ENCODE measurements around the gene AFF1.
"Not testable (repeated sequence)": the region's sequence is repeated elsewhere in the genome, so short reads cannot be mapped to it uniquely, and the experiment has no call there.

Gene AFF1

DNA sequence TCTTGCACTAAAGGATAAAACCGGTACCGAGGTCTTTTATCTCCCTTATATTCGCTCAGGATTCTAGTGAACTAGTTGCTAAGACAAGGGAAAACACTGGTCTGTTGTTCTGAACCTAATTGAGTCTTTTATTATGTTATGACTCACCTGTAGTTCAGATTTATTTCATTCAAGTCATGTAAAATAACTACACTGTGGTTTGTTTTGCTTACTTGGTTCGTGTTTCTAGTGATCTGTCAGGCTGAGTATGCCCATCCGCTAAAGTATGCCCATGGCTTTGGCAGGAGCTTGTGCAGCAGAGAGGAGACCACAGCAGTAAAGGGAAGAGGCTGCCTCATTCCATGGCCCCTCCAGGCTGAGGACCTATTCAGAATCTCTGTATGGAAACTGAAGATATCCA is 126.1 kb downstream of the AFF1 start:
- DNase-seq: no peak

DNA sequence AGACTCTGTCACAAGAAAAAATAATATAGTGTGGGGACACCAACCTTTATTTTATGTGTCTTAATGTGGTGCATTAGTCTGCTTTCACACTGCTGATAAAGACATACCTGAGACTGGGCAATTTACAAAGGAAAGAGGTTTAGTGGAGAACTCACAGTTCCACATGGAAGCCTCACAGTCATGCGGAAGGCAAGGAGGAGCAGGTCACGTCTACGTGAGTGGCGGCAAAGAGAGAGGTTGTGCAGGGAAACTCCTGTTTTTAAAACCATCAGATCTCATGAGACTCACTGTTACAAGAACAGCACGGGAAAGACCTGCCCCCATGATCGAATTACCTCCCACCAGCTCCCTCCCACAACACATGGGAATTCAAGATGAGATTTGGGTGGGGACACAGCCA is 130.2 kb downstream of the AFF1 start:
- DNase-seq: no peak

DNA sequence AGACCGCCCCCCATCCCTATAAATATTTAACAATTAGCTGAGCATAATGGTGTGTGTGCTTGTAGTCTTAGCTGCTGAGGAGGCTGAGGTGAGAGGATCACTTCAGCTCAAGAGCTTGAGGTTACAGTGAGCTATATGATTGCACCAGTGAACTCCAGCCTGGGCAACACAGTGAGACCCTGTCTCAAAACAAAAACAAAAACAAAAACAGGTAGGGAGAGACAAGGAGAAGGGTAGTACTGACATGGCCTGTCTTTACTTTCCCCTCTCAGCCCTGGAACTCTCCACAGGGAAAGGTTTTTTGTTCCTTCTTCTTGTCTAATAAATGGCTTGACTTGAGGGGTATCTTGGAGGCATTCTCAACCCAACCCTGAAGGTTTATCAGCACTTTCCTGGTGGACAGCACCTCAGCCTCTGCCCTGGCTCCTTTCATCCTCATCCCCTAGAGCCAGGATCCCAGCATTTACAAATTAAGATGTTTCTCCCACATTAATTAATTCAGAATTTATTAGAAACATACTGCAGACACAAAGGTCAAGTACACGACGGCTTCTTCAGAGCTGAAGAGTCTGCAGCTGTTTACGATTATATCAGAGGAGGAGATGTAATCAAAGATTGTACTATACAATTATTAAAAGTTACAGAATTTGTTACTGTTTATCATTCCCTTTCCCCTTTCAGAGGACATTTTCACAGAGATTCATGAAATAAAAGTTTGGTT is 131.8 kb downstream of the AFF1 start:
- no peak for DNase-seq

DNA sequence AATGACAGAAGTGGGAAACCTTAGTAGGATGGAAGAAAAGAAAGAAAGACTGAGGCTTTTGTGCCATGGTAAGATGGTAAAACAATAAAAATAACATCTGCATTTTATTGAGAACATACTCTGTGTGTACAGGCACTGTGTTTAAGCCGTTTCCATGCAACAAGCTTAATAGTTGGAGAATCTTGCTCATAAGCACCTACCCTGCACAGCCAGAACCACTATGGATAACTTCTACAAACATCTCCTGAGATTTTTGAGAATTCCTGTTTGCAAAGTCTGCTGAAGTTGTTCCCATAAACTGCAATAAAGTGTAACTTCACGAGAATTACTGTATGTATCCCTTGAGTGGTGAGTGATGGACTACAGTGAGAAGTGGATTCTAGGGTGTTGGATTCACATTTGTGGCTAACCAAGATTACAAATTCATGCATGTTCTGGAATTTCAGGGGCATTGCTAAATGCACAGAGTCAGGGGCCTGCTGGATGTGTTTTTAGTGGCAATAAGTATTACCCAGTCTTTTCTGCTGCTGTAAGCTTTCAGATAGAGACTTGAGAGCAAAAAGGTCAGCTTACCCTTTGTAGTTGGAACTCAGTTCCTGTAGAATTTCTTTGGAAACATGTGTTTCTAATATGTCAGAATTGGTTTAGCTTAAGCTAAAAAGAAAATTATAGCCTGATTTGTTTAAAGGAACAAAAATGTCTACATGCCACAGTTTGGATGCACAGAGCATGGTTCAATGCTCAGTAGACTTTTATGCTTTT is 132.5 kb downstream of the AFF1 start:
- DNase-seq: no peak

DNA sequence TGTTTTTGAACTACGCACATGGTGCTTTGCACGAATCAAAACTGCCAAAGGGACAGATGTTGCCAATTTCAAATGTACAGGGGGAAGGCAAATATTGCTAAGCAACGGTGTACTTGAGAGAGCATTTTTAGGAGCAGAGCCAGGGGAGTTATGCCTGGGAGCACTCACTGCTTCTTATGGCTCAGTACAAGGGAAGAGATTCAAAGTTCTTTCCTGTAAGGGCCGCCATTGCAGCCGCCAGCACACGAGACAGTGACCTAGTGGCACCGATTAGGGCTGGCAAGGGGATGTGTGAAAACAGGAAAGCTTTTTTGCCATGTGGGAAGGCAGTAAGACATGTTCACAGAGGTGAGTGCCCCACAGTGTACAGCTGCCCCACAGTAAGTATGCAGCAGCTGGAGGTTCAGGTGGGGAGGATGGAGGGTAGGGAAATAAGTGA is 133.8 kb downstream of the AFF1 start:
- DNase-seq: no peak

GRCh38 chr4:87069037-87069742 is 134.4 kb downstream of the AFF1 start:
- DNase-seq: no peak

DNA sequence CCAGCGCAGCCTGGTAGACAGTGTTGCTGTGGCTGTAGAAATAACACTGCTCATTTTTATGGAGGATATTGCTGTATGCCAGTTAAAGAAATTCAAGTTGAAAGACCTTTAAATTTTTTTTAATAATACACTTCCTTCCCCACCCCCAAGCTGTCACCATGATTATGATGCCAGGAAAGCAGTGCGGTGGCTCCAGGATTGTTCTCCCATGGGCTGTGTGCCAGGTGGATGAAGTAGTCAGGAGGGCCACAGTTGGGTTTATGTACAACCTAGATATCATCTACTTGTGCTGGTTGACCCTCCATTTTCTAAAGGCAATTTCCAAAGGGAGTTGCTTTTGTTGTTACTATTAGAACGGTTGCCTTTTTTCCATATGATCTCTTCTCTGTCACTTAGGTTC is 136.6 kb downstream of the AFF1 start:
- no peak for DNase-seq

- not testable (repeated sequence) for DNase-seq
Observed at GRCh38 chr4:87072545-87072944, 137.7 kb downstream of the AFF1 start.

GRCh38 chr4:87073199-87074120 is 138.6 kb downstream of the AFF1 start:
- DNase-seq: peak; percentile 43

GRCh38 chr4:87074121-87074488 is 139.3 kb downstream of the AFF1 start:
- no peak for DNase-seq

DNA sequence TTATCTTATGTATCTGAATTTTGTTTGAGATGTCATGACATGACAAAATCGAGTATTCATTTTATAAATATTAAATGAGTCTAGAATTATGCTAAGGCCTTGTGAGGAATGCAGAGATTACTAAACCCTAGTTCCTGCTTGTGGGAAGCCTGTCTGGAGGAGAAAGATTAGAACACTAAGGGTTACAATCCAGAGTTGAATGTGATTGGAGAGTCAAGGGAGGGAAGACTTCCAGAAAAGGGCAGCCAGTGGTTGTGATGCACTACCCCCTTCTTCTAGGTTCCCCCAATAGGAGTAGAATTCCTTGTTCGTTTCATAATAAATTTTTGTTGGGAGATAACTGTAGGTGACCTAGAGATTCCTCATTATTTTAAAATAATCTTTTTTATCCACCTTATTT is 141.1 kb downstream of the AFF1 start:
- no peak for DNase-seq

DNA sequence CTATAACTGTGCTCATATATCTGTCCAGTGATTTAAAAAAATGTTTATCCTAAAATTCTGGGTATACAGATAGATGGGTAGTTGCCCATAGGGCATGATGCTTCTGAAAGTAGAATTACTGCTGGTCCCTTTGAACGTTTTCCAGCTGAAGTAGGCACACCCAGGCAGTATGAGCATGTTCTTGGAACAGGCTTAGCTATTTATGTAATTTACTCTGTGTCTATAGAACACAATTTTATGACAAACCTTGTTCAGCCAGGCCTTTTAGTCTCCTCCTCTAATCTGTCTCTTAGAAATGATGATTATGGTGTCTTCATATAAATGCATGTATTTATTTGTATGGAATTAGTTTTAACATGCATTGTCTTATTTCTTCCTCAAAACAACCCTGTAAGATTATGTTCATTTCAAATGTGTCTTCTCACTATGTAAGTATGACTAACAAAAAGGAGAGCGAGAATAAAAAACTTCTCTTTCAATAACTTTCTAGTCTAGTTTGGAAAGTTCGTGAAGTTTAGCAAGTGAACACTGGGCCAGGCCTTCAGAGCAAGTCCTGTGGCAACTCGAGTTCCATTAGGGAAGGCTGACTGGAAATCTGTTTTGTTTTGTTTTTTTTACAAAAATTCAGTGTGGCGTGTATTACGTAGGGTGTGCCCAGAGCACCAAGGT is 142.0 kb downstream of the AFF1 start:
- DNase-seq: no peak

GRCh38 chr4:87077914-87078585 is 143.2 kb downstream of the AFF1 start:
- DNase-seq: no peak

DNA sequence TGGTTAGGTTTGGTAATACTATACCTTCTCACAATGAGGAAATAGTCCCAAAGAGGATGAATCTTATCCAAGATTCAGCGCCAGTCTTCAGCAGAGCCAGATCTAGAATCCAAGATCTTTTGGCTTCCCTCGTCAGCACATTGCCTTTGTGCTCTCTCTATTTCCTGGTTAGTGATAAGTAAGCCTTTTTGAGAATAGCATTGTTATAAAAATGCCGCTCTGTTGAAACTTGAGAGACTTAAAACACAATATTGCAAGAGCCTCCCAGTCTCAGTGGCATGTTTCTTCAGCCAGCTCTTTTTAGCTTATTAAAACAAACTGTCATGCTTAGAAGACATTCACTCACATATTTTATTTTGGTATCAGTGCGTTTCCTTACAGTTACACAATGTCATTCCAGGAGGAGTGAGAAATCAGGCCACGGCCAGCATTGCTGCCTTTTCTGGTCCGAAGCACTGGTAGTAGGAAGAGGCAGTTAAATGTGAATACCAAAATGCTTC is 144.2 kb downstream of the AFF1 start:
- DNase-seq: no peak

DNA sequence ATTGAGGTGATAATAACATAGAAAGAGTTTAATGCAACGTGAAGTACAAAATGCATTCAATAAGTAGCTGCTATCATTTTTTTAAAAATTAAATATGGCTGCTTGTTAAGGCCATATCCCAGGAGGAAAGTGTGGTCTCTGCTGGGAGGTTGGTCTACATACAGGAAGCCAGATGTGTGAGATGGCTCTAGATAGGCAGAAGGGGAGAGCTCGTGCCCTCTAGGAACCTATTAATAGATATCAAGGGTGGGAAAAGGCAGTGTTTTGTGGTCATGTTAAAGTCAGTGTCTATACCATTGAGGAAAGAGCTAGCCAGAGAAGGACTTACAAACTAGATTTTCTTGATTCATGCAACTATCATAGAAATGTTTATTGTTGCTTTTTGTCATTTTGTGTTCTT is 145.2 kb downstream of the AFF1 start:
- no peak for DNase-seq

GRCh38 chr4:87080462-87080861 is 145.7 kb downstream of the AFF1 start:
- no peak for DNase-seq

DNA sequence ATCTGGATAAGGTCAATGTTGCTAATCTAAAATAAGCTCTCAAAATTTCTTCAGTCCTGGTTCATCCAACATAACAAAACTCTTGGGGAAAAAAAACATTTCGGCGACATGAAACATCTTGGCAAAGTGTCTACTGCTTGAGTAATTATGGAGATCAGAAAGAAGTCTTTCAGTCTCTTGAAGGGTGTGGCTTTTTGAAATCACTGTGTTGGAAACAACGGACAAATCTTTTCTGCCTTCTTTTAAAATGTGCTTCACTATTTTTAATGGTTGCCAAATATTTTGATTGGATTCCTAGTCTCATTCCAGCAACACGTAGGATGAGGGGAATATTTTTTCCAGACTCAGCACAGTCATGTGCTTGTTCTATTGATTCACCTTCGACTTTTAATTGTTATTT is 147.0 kb downstream of the AFF1 start:
- DNase-seq: no peak

DNA sequence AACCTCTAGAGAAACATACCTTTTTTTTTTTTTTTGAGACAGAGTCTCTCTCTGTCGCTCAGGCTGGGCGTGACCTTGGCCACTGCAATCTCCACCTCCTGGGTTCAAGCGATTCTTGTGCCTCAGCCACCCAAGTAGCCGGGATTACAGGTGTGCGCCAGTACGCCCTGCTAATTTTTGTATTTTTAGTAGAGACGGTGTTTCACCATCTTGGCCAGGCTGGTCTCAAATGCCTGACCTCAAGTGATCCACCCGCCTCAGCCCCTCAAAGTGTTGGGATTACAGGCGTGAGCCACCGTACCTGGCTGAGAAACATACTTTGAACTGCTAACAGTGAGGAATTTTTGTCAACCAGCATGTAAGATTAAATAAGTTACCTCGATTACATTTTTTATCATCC is 150.9 kb downstream of the AFF1 start:
- DNase-seq: not testable (repeated sequence)

DNA sequence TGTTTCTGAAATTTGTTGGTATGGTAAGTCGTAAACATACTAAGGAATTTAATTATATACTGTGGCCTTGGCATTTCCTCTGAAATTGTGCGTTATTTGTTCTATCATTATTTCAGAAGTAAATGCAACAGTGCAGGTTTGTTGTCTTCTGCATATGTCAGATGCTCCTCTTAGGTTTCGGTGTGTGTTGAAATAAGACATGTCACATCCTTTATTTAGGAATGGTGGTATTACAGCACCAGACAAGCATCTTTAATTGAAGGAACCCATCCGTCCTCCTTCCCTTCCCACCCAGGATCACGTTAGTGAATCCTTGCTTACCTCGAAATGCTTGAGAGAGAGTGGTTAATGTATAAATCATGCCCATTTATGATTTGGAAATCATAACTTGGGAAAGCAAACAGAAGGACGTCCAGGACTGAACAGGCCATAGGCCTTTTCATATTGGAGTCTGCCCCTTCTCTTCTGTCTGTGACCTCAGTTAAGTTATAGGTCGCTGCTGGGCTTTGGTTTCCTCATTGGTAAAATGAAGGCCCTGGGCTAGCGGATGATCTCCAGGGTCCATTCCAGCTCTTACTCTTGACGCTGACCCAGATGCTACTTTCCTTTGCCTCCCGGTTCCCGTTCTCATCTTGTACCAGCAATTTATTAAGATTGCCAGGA is 151.5 kb downstream of the AFF1 start:
- no peak for DNase-seq

- DNase-seq: no peak
Observed at GRCh38 chr4:87087015-87087414, 152.2 kb downstream of the AFF1 start.
